Fibroblast of peridontal ligament (primary cell): ENCODE results near the gene XIAP.
A peak's percentile ranks its signal among the peaks of the same experiment; 100 is the strongest.

Source experiments
- DNase-seq: peaks from one replicate; pipeline ENCODE4 v3.0.0-alpha.2; 2010; ENCODE audit errors: extremely low read depth

Gene XIAP

GRCh38 chrX:123960956-123961267, 101.1 kb downstream of the XIAP start:
- no peak for DNase-seq

GRCh38 chrX:123961268-123962005, 101.6 kb downstream of the XIAP start, which contains the start of gene STAG2:
TSS of gene STAG2 (plus strand) at chrX:123961706. CDS start at chrX:124022628, 60,922 bp downstream.
- DNase-seq: peak; percentile 85

- DNase-seq: no peak
Measured at GRCh38 chrX:123962006-123962467, 102.2 kb downstream of the XIAP start.

GRCh38 chrX:123962794-123963373, 103.0 kb downstream of the XIAP start:
- peak; percentile 93 for DNase-seq
